Caco-2 (cell line): Measurements from ENCODE around the gene TUBB4B. TPM values are rescaled to one million over a fixed set of nuclear protein-coding genes. Genes with fewer than 3 reads are reported as not detected.

Experiments
- BruUV-seq: library from RNA; stranded (reverse); fragments of 400-500 nt; replicated peaks from 2 replicates; lab custom pipeline; 2021; lab: Mats Ljungman, UMichigan
- CTCF ChIA-PET: fragments of 300-600 bp; sonication (Branson Sonifier 250); formaldehyde crosslinking; loops from one replicate; lab custom pipeline; 2022; ENCODE audit warnings: antibody characterized with exemption; lab: Charles Lee
- POLR2A ChIA-PET: fragments of 300-600 bp; sonication (Branson Sonifier 250); formaldehyde crosslinking; loops from one replicate; lab custom pipeline; 2022; ENCODE audit warnings: antibody characterized with exemption; lab: Charles Lee
- DNase-seq, 2 experiments: peaks; one replicate each; pipeline versions ENCODE4 v3.0.0 to v3.0.0-alpha.2; 2020 to 2022
- H3K27me3 ChIP-seq: replicated peaks from 2 replicates; pipeline ENCODE4 v1.6.0; 2011; ENCODE audit warnings: low read length; ENCODE audit not compliant: control insufficient read depth, insufficient read depth
- H3K36me3 ChIP-seq: 2 replicates; pipeline ENCODE4 v1.5.1; 2011; ENCODE audit warnings: low read length; ENCODE audit not compliant: control insufficient read depth, insufficient read depth
- H3K4me1 ChIP-seq: fragments of 250-450 bp; sonication (Bioruptor Pico); 2 replicates; pipeline ENCODE4 v1.5.1; 2020; ENCODE audit warnings: mild to moderate bottlenecking
- H3K4me3 ChIP-seq: 2 replicates; pipeline ENCODE4 v1.5.1; 2011; ENCODE audit warnings: low read depth, mild to moderate bottlenecking, control low read depth, low read length
- H3K9me3 ChIP-seq: fragments of 250-450 bp; sonication (Bioruptor Pico); 2 replicates; pipeline ENCODE4 v1.5.1; 2020; ENCODE audit warnings: mild to moderate bottlenecking, moderate library complexity
- H3K27ac Mint-ChIP-seq: one replicate; pipeline ENCODE4 v1.8.0; 2022; ENCODE audit warnings: mixed read lengths; ENCODE audit not compliant: unreplicated experiment
- H3K27me3 Mint-ChIP-seq: one replicate; pipeline ENCODE4 v1.8.0; 2022; ENCODE audit warnings: mixed read lengths; ENCODE audit not compliant: insufficient read depth, unreplicated experiment
- H3K36me3 Mint-ChIP-seq: one replicate; pipeline ENCODE4 v1.8.0; 2022; ENCODE audit warnings: mild to moderate bottlenecking, mixed read lengths; ENCODE audit not compliant: insufficient read depth, unreplicated experiment
- H3K4me1 Mint-ChIP-seq: one replicate; pipeline ENCODE4 v1.8.0; 2022; ENCODE audit warnings: low read depth, mixed read lengths; ENCODE audit not compliant: unreplicated experiment
- H3K4me3 Mint-ChIP-seq: one replicate; pipeline ENCODE4 v1.8.0; 2022; ENCODE audit warnings: mild to moderate bottlenecking, moderate library complexity, mixed read lengths; ENCODE audit not compliant: unreplicated experiment
- H3K9me3 Mint-ChIP-seq: one replicate; pipeline ENCODE4 v1.8.0; 2022; ENCODE audit warnings: mixed read lengths; ENCODE audit not compliant: unreplicated experiment
- CTCF ChIP-seq, 2 experiments: fragments of 200-600 bp in 1 of 2; IDR thresholded peaks; 1 replicate in 1 of 2; 2 replicates in 1 of 2; pipeline versions ENCODE4 v1.5.1 to v1.8.0; 2011 to 2022; ENCODE audit warnings: antibody characterized with exemption in 1 of 2, control low read depth in 1 of 2, inconsistent platforms in 1 of 2, low read depth in 1 of 2, low read length in 1 of 2, mild to moderate bottlenecking in 1 of 2, moderate library complexity in 1 of 2; ENCODE audit not compliant: insufficient read depth in 1 of 2, severe bottlenecking in 1 of 2, unreplicated experiment in 1 of 2
- intact Hi-C: fragments of 100-400 bp; cut with micrococcal nuclease; formaldehyde crosslinking; loops from one replicate; pipeline ENCODE4 v1.10.0; 2022; ENCODE audit not compliant: unreplicated experiment
- total RNA-seq: library from RNA; stranded (reverse); gene quantifications from 2 replicates; pipeline ENCODE4 v1.2.3, GENCODE V29; 2022

Gene TUBB4B
- total RNA-seq, 1 experiment from 2014 or later = 487 TPM

- H3K9me3 Mint-ChIP-seq = no peaks in the 10 kb centered on the region
- CTCF ChIA-PET = interaction anchor here (0.6 kb wide), 1 partner anchor 16 kb away, joined by 3 read pairs; no protein-coding TSS in a partner anchor
- no TSS peak for BruUV-seq
- peaks cover 77% of the 10 kb centered on the region for H3K36me3 Mint-ChIP-seq
- POLR2A ChIA-PET = no interaction called here
- no peaks in the 10 kb centered on the region for H3K27me3 Mint-ChIP-seq
- no peak overlapping the region for H3K4me3 Mint-ChIP-seq
- Histone ChIP-seq H3K9me3 (no peaks in the 10 kb centered on the region), H3K4me3 (no peak overlapping the region), H3K36me3 (peaks cover 3% of the 10 kb centered on the region), H3K27me3 (no peaks in the 10 kb centered on the region), H3K4me1 (no peaks in the 10 kb centered on the region)
- intact Hi-C loops = no loop called here
- no peak for DNase-seq
- no peaks in the 10 kb centered on the region for H3K4me1 Mint-ChIP-seq
- H3K27ac Mint-ChIP-seq = no peak overlapping the region
- no peak for TF ChIP-seq CTCF (IDR thresholded peaks at IDR 0.05; ENCODE audit: insufficient read depth in 1 of 2, low read depth in 1 of 2, low read length in 1 of 2, severe bottlenecking in 1 of 2, unreplicated experiment in 1 of 2)
These were observed 27.6 kb downstream of the TUBB4B start for GRCh38 chr9:137268538-137269201.

DNA sequence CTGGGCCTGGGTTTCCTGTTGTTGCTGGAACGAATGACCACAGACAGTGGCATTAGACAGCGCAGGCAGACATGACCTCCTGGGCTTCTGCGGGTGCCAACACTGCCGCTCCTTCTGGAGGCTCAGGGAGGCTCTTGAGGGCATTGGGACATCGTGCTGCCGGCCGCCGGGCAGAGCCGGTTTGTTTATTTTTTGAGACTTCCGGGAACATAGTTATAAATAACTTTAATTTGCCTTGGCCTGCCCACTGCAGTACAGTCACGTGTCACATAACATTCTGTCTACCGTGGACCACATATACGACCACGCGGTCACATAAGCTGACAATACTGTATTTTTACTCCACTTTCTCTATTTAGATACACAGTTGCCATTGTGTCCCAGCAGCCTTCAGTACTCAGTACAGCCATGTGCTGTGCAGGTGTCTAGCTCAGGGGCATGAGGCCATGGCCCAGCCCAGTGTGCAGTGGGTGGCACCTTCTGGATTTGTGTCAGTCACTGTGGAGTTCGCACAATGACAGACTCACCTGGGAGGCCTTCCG lies 28.2 kb downstream of the TUBB4B start:
- Mint-ChIP-seq H3K4me1 (no peaks in the 10 kb centered on the region), H3K4me3 (no peak overlapping the region), H3K36me3 (peaks cover 77% of the 10 kb centered on the region), H3K9me3 (no peaks in the 10 kb centered on the region), H3K27me3 (no peaks in the 10 kb centered on the region), H3K27ac (no peak overlapping the region)
- H3K36me3 ChIP-seq = peaks cover 3% of the 10 kb centered on the region; the same call in 1 of the 2 replicates
- no peak for TF ChIP-seq CTCF (IDR thresholded peaks at IDR 0.05; ENCODE audit: insufficient read depth in 1 of 2, low read depth in 1 of 2, low read length in 1 of 2, severe bottlenecking in 1 of 2, unreplicated experiment in 1 of 2)
- H3K27me3 ChIP-seq = no peaks in the 10 kb centered on the region
- POLR2A ChIA-PET = no interaction called here
- intact Hi-C loops = no loop called here
- no peaks in the 10 kb centered on the region for H3K9me3 ChIP-seq
- no peak overlapping the region for H3K4me3 ChIP-seq
- no TSS peak for BruUV-seq
- H3K4me1 ChIP-seq = no peaks in the 10 kb centered on the region
- DNase-seq = no peak
- CTCF ChIA-PET = interaction anchor here (0.6 kb wide), 1 partner anchor 16 kb away, joined by 3 read pairs; no protein-coding TSS in a partner anchor

- no peaks in the 10 kb centered on the region for H3K9me3 ChIP-seq
- CTCF ChIA-PET = no interaction called here
- H3K36me3 ChIP-seq = peaks cover 1% of the 10 kb centered on the region; the same call in 1 of the 2 replicates
- H3K4me1 ChIP-seq = no peaks in the 10 kb centered on the region
- POLR2A ChIA-PET = no interaction called here
- DNase-seq = no peak
- intact Hi-C loops = no loop called here
- no peak overlapping the region for H3K4me3 ChIP-seq
- H3K27me3 ChIP-seq = no peaks in the 10 kb centered on the region
- Mint-ChIP-seq H3K4me1 (no peaks in the 10 kb centered on the region), H3K27ac (no peak overlapping the region), H3K4me3 (no peak overlapping the region), H3K36me3 (peaks cover 77% of the 10 kb centered on the region), H3K9me3 (no peaks in the 10 kb centered on the region), H3K27me3 (no peaks in the 10 kb centered on the region)
- no TSS peak for BruUV-seq
- no peak for TF ChIP-seq CTCF (IDR thresholded peaks at IDR 0.05; ENCODE audit: insufficient read depth in 1 of 2, low read depth in 1 of 2, low read length in 1 of 2, severe bottlenecking in 1 of 2, unreplicated experiment in 1 of 2)
These were observed 30.0 kb downstream of the TUBB4B start for GRCh38 chr9:137270929-137271695.
